Neural progenitor cell (in vitro differentiated cells): ENCODE results near the gene SULT1C3. TPM values are rescaled to one million over a fixed set of nuclear protein-coding genes. Genes with fewer than 3 reads are reported as not detected.

Source experiments
- DNase-seq: peaks from one replicate; pipeline ENCODE4 v3.0.0-alpha.2; 2016; ENCODE audit warnings: low spot score
- H2AFZ ChIP-seq: fragments of 200-600 bp; sonication (generic); replicated peaks from 2 replicates; pipeline ENCODE4 v1.6.1; 2016; ENCODE audit warnings: antibody characterized with exemption
- H3F3A ChIP-seq: fragments of 200-600 bp; sonication (generic); 2 replicates; pipeline ENCODE4 v1.6.1; 2016; ENCODE audit warnings: antibody characterized with exemption, low read depth
- H3K27ac ChIP-seq: fragments of 200-600 bp; sonication (generic); 2 replicates; pipeline ENCODE4 v1.5.1; 2016; ENCODE audit warnings: mild to moderate bottlenecking
- H3K27me3 ChIP-seq: fragments of 200-600 bp; sonication (generic); 2 replicates; pipeline ENCODE4 v1.6.1; 2016; ENCODE audit warnings: mild to moderate bottlenecking, moderate library complexity
- H3K36me3 ChIP-seq: fragments of 200-600 bp; sonication (generic); 2 replicates; pipeline ENCODE4 v1.5.1; 2016
- H3K4me1 ChIP-seq: fragments of 200-600 bp; sonication (generic); 2 replicates; pipeline ENCODE4 v1.6.1; 2016; ENCODE audit warnings: mixed run types
- H3K4me2 ChIP-seq: fragments of 200-600 bp; sonication (generic); 2 replicates; pipeline ENCODE4 v1.6.1; 2016
- H3K4me3 ChIP-seq: fragments of 200-600 bp; sonication (generic); 2 replicates; pipeline ENCODE4 v1.5.1; 2016
- H3K79me2 ChIP-seq: fragments of 200-600 bp; sonication (generic); 2 replicates; pipeline ENCODE4 v1.6.1; 2016; ENCODE audit warnings: low read depth
- H3K9ac ChIP-seq: fragments of 200-600 bp; sonication (generic); 2 replicates; pipeline ENCODE4 v1.6.1; 2016
- H3K9me3 ChIP-seq: fragments of 200-600 bp; sonication (generic); 2 replicates; pipeline ENCODE4 v1.5.1; 2016; ENCODE audit warnings: low read depth
- H4K20me1 ChIP-seq: fragments of 200-600 bp; sonication (generic); 2 replicates; pipeline ENCODE4 v1.6.1; 2016; ENCODE audit warnings: low read depth
- H3K27ac Mint-ChIP-seq: 3 replicates; pipeline ENCODE4 v1.8.0; 2021; ENCODE audit warnings: mixed read lengths
- H3K27me3 Mint-ChIP-seq: 2 replicates; pipeline ENCODE4 v1.8.0; 2022; ENCODE audit warnings: low read depth, mild to moderate bottlenecking, inconsistent platforms, moderate library complexity, mixed read lengths; ENCODE audit not compliant: insufficient read depth
- H3K36me3 Mint-ChIP-seq: 3 replicates; pipeline ENCODE4 v1.8.0; 2021; ENCODE audit warnings: mixed read lengths
- H3K4me1 Mint-ChIP-seq: 3 replicates; pipeline ENCODE4 v1.8.0; 2021; ENCODE audit warnings: mixed read lengths
- H3K4me3 Mint-ChIP-seq: 3 replicates; pipeline ENCODE4 v1.8.0; 2021; ENCODE audit warnings: mild to moderate bottlenecking, moderate library complexity, mixed read lengths
- H3K9me3 Mint-ChIP-seq: 3 replicates; pipeline ENCODE4 v1.8.0; 2020; ENCODE audit warnings: mixed read lengths
- CTCF ChIP-seq: fragments of 200-600 bp; sonication (generic); IDR thresholded peaks from 2 replicates; pipeline ENCODE4 v1.5.1; 2017; ENCODE audit warnings: antibody characterized with exemption, mild to moderate bottlenecking
- EZH2 ChIP-seq: fragments of 200-600 bp; sonication (generic); IDR thresholded peaks from 2 replicates; pipeline ENCODE4 v1.6.1; 2017; ENCODE audit warnings: antibody characterized with exemption, mild to moderate bottlenecking, moderate library complexity
- EZH2phosphoT487 ChIP-seq: fragments of 200-600 bp; sonication (generic); IDR thresholded peaks from 2 replicates; pipeline ENCODE4 v1.6.1; 2017; ENCODE audit warnings: antibody characterized with exemption
- total RNA-seq: library from RNA; depleted of rRNA; stranded (reverse); fragments of >200 nt; gene quantifications from 2 replicates; pipeline ENCODE4 v1.2.3, GENCODE V29; 2015; ENCODE audit warnings: low replicate concordance

The SULT1C3 gene
- total RNA-seq, 1 donor from 2014 or later = not detected

- Histone ChIP-seq H3K27ac (no peak overlapping the region), H3K79me2 (no peaks in the 10 kb centered on the region), H4K20me1 (no peaks in the 10 kb centered on the region), H3K4me3 (no peak overlapping the region), H3K4me2 (no peak overlapping the region), H3K36me3 (no peaks in the 10 kb centered on the region), H3F3A (no peaks in the 10 kb centered on the region), H3K9ac (no peak overlapping the region), H3K9me3 (no peaks in the 10 kb centered on the region), H2AFZ (no peak overlapping the region), H3K27me3 (no peaks in the 10 kb centered on the region), H3K4me1 (no peaks in the 10 kb centered on the region)
- no peaks in the 10 kb centered on the region for H3K36me3 Mint-ChIP-seq
- no peak for DNase-seq
- H3K4me3 Mint-ChIP-seq = no peak overlapping the region
- H3K4me1 Mint-ChIP-seq = no peaks in the 10 kb centered on the region
- TF ChIP-seq CTCF (no peak), EZH2 (no peak), EZH2phosphoT487 (no peak)
- peaks cover 9% of the 10 kb centered on the region for H3K9me3 Mint-ChIP-seq
- no peaks in the 10 kb centered on the region for H3K27me3 Mint-ChIP-seq
- H3K27ac Mint-ChIP-seq = no peak overlapping the region
Measured at GRCh38 chr2:108244667-108245414, 5.1 kb downstream of the SULT1C3 start.

GRCh38 chr2:108253106-108253505 lies 13.3 kb downstream of the SULT1C3 start:
- Histone ChIP-seq H3K4me1 (peaks cover 9% of the 10 kb centered on the region), H3K9me3 (no peaks in the 10 kb centered on the region), H3K27me3 (no peaks in the 10 kb centered on the region), H2AFZ (no peak overlapping the region), H3K9ac (no peak overlapping the region), H3K4me2 (no peak overlapping the region), H3K36me3 (no peaks in the 10 kb centered on the region), H4K20me1 (no peaks in the 10 kb centered on the region), H3K79me2 (no peaks in the 10 kb centered on the region), H3F3A (no peaks in the 10 kb centered on the region), H3K27ac (no peak overlapping the region), H3K4me3 (no peak overlapping the region)
- H3K4me1 Mint-ChIP-seq = no peaks in the 10 kb centered on the region
- H3K27me3 Mint-ChIP-seq = no peaks in the 10 kb centered on the region
- no peak for DNase-seq
- no peak for TF ChIP-seq EZH2phosphoT487
- TF ChIP-seq EZH2 = no peak
- TF ChIP-seq CTCF = no peak
- no peak overlapping the region for H3K4me3 Mint-ChIP-seq
- H3K36me3 Mint-ChIP-seq = no peaks in the 10 kb centered on the region
- no peak overlapping the region for H3K27ac Mint-ChIP-seq
- no peaks in the 10 kb centered on the region for H3K9me3 Mint-ChIP-seq

- TF ChIP-seq CTCF (no peak), EZH2phosphoT487 (no peak), EZH2 (no peak)
- H3K36me3 ChIP-seq = no peaks in the 10 kb centered on the region
- no peaks in the 10 kb centered on the region for H3K27me3 ChIP-seq
- H3K9me3 ChIP-seq = no peaks in the 10 kb centered on the region
- no peaks in the 10 kb centered on the region for H4K20me1 ChIP-seq
- Mint-ChIP-seq H3K27ac (no peak overlapping the region), H3K36me3 (no peaks in the 10 kb centered on the region), H3K4me1 (no peaks in the 10 kb centered on the region), H3K4me3 (no peak overlapping the region), H3K9me3 (no peaks in the 10 kb centered on the region), H3K27me3 (no peaks in the 10 kb centered on the region)
- no peak overlapping the region for H3K4me2 ChIP-seq
- no peak overlapping the region for H3K4me3 ChIP-seq
- no peaks in the 10 kb centered on the region for H3F3A ChIP-seq
- no peak overlapping the region for H3K9ac ChIP-seq
- peaks cover 3% of the 10 kb centered on the region for H3K4me1 ChIP-seq
- DNase-seq = no peak
- H2AFZ ChIP-seq = no peak overlapping the region
- no peaks in the 10 kb centered on the region for H3K79me2 ChIP-seq
- H3K27ac ChIP-seq = no peak overlapping the region
Measured at GRCh38 chr2:108257757-108258331, 18.1 kb downstream of the SULT1C3 start.
